HG03378 (cell line): ENCODE data around the gene PAX2.

Experiments
- ATAC-seq: cut with Tn5 transposase; IDR thresholded peaks from one replicate; pipeline ENCODE4 v1.9.1; 2021; ENCODE audit warnings: mild to moderate bottlenecking, moderate library complexity; ENCODE audit not compliant: unreplicated experiment

Gene PAX2

GRCh38 chr10:100784126-100784525 is 38.7 kb downstream of the PAX2 start:
- no peak for ATAC-seq

DNA sequence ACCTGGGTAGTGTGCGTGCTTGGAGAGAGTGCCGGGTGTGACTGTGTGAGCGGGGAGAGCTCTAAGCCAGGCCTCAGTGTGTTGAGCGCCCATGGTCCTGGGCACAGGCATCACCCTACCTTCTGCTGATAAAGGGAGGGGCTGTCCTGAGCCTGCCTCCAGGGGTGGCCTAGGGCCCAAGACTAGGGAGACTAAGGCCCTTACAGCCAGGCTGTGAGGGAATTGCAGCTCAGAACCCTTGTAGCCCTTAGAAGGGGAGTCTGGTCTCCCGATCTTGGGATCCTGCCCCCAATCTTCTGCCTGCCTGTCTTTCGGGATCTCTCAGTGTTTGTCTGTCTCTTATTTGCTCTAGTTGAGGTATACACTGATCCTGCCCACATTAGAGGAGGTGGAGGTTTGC is 41.2 kb downstream of the PAX2 start:
- no peak for ATAC-seq

DNA sequence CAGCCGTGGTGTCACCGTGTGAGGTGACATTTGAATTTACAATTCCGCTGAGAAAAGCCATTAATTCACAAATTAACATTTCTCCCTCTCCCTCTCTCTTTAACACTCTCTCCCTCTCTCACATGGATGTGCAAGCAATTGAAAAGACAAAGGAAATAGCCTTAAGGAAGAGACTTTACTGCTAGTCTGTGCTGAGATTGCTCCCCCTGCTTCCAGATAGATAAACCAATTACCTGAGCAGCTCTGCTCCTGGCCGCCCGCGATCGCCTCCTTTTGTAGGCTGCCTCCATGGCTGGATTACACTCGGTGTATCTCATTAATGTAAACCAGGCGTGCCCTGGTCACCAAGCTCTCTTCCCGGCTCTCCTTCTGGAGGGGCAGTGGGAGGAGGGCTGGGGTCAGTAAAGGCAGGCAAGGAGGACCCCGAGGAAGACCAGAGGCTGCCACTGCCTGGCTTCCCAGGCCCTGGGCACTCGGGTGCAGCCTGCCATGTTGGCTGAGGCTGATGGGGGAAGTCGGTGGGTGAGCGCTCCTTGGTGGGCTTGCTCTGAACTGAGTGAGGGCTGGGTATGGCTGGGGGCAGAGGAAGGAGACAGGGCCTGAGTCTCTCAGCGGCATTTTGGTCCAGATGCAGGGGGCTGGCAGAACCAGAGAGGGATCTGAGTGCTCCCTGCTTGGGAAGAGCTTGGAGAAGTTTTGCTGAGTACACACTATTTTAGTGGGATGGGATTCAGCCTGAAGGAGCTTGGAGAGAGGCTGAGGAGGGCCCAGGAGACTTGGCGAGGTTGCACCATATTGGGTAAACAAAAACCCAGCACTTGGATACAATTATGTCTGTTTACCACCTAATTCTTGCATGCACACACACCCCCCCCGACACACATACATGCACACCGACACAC is 42.9 kb downstream of the PAX2 start:
- no peak for ATAC-seq

GRCh38 chr10:100790761-100791208 is 45.4 kb downstream of the PAX2 start:
- ATAC-seq = no peak

DNA sequence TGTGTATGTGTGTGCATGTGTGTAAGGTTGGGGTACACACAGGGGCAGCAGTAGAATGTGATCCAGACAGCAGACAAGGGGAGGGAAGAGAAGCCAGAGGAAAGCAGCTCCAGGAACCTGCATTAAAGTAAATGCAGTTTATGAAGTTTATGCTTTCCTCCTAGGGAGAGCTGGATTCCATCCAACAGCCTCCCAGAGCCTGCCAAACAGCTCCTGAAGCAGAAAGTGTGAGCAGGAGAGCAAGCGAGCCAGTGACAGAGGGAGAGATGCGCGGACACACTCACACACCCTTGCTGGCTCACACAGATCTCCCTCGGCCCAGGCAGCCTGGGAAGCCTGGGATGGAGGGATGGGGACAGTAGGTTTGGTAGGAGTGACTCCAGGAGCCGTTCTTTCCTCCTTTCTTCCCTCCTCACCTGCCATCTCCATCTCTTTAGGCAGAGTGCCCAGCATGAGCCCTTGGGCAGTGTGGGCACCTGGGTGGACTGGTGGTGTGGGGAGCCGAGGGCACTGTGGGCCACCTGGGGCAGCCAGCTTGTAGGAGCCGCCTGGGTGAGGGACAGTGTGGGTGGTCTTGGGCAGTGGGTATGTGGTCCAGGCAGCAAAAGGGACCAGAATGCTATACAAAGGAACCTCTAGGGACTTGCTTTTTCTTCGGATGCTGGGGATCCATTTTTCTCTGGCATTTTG is 46.1 kb downstream of the PAX2 start:
- ATAC-seq = no peak

DNA sequence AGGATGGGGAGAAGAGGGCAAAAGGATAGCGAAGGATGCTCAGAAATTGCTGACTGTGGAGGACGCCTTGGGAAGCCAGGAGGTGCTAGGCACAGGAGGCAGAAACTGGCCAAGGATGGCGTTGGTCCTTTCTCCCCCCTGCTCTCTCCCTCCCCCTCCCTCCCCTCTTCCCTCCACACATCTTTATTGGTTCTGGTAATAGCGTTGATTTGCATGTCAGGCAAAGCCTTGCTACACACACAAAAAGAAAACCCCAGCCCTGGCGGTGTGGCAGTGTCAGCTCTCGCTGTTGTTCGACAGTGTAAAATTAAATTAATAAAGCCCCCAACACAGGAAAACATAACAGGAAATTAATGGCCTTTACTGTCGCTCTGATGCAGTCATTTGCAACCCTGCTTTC is 47.2 kb downstream of the PAX2 start:
- no peak for ATAC-seq

DNA sequence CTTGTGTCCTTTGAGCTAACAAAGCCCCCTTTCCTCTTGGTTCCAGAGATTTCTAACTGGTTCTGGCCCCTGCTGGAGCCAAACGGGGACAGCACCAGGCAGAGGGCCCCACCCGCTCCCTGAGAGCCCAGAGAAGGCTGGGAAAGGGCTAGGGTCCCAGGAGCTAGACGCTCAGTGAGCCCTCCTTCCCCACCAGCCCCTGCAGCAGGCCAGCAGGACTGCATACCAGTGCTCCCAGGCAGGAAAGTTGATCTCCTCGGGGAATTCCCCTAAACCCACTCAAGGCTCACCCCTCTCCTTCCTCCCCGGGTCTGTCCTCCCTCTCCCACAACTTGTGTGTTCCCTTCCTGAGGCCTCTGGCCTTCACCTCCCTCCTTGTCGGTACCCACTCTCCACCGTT is 47.7 kb downstream of the PAX2 start:
- no peak for ATAC-seq

DNA sequence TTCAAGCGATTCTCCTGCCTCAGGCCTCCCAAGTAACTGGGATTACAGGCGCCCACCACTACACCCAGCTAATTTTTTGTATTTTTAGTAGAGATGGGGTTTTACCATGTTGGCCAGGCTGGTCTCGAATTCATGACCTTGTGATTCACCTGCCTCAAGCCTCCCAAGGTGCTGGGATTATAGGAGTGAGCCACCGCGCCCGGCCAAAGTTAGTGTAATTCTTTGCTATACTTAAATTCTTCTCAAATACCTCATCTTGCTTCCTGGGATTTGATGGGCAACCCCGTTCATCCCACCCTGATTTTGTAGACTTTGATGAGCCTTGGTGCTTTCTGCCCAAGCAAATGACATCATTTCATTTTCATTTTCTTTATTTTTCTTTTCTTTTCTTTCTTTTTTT is 54.5 kb downstream of the PAX2 start:
- no peak for ATAC-seq

- ATAC-seq = no peak
Observed at GRCh38 chr10:100800931-100801330, 55.5 kb downstream of the PAX2 start.

GRCh38 chr10:100802196-100802595 is 56.8 kb downstream of the PAX2 start:
- no peak for ATAC-seq

GRCh38 chr10:100802607-100803006 is 57.2 kb downstream of the PAX2 start:
- no peak for ATAC-seq

GRCh38 chr10:100803492-100803891 is 58.1 kb downstream of the PAX2 start:
- no peak for ATAC-seq

DNA sequence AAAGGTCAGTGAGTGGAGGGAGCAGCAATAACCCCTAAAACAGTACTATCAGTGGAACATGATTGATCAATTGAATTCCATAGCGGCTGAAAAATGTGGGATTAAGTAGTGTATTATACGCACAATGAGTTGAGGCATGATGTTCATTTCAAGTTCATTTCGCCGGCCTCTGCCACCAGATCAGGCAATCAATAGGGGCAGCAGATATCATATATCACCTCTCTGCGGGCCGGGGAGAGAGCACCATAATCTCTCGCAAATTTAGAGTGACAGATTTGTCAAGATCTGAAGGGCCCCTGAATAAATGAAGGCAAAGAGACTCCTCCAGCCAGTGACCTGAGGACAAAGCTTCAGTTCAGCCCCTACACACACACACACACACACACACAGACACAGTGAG is 58.5 kb downstream of the PAX2 start:
- ATAC-seq = no peak

DNA sequence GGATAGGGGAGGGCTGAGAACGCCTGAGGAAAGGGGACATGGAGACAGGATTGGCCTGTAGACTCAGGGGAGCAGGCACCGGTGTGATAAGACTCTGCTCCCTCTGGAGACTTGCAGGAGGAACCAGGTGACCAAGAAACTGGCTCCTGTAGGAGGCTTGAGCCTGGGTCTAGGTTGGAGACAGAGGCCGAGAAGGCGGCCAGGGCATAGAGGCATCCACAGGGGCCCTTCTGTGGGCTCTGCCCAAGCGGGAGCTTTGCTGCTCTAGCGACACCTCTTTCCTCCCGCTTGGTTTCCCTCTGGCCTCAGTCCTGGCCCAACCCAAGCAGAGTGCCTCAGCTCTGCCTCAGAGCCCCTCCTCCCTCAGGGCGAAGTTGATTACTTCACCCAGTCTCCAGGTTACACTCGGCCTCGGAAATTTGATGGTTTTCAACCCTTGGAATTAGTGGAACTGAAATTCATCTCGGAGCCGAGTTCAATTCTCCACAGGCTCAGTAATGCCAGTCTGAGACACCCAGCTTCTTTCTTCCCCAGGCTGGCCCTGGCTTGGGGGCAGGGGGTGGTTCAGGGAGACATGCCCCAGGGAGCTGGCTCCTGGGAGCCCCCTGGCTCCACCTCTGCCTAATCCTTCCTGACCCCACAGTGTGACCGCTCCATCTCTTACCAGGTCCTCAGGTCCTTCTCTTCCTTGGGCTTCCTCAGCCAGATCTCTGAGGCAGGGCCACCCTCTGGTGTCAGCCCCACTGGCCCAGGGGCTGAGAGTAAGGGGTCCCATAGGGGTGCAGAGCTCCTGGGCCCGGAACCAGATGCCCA is 60.4 kb downstream of the PAX2 start:
- ATAC-seq = no peak

- ATAC-seq = no peak
Observed at GRCh38 chr10:100806356-100806645, 60.9 kb downstream of the PAX2 start.

GRCh38 chr10:100807241-100807951 is 62.0 kb downstream of the PAX2 start:
- no peak for ATAC-seq

DNA sequence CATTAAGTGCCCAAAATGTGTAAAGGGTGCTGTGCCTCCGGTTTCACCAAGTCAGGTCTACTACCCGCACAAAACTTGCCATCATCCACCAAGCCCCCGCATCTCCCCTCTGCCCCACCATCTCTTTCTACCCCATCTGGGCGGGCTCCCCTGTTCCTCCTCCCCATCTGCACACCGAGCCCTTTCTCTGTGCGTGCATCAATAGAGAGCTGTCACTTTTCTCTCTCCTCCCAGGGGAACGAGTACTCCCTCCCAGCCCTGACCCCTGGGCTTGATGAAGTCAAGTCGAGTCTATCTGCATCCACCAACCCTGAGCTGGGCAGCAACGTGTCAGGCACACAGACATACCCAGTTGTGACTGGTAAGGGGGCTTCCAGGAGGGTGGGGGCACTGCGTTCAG is 63.5 kb downstream of the PAX2 start:
- ATAC-seq = no peak

GRCh38 chr10:100810091-100810834 is 64.9 kb downstream of the PAX2 start:
- ATAC-seq = no peak

GRCh38 chr10:100810835-100811116 is 65.4 kb downstream of the PAX2 start:
- no peak for ATAC-seq

DNA sequence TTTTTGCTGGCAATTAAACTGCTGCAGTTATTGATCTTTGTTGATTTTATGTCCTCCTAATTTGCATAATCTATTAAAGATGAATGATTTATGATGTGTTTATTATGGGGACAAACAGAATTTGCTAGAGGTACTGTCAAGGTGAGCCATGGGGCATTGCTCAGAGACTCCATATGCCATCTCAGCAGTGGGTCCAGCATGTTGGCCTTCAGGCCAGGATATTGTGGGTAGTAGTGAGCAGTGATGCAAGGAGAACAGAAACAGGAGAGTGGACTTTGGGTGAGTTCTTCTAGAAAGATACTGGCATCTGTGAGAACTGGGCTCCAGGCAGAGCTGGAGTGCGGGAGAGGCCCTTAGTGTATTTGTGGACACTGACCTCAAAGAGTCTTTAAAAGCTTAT is 65.9 kb downstream of the PAX2 start:
- ATAC-seq = no peak
